GM18951 (cell line): ENCODE data around the gene SAP25.

Experiments
- POLR2A ChIP-seq: IDR thresholded peaks from 4 replicates; pipeline ENCODE4 v1.6.1; 2011; ENCODE audit warnings: mild to moderate bottlenecking; ENCODE audit not compliant: insufficient read length, insufficient read depth; ENCODE audit errors: extremely low read depth
- in situ Hi-C: fragments of 300-500 bp; cut with MboI; formaldehyde crosslinking; loops from one replicate; pipeline ENCODE4 v1.12.0; 2022; ENCODE audit warnings: low sequenced_read_pairs, mixed read lengths, inconsistent platforms; ENCODE audit not compliant: unreplicated experiment

The SAP25 gene

GRCh38 chr7:100575746-100576383 lies 2.2 kb upstream of the SAP25 start:
- no peak for TF ChIP-seq POLR2A
- in situ Hi-C loops = no loop called here

GRCh38 chr7:100575206-100575631 lies 1.5 kb upstream of the SAP25 start:
- in situ Hi-C loops = no loop called here
- no peak for TF ChIP-seq POLR2A

GRCh38 chr7:100574362-100575205 lies 884 bp upstream of the SAP25 start:
- TF ChIP-seq POLR2A = no peak

GRCh38 chr7:100572949-100573675 lies 588 bp downstream of the SAP25 start:
- TF ChIP-seq POLR2A = no peak
- in situ Hi-C loops = no loop called here

More at GRCh38 chr7:100574362-100575205, 884 bp upstream of the SAP25 start:
- in situ Hi-C loops = no loop called here

- TF ChIP-seq POLR2A = no peak
- in situ Hi-C loops = no loop called here
These were observed 1.3 kb downstream of the SAP25 start for GRCh38 chr7:100572281-100572948.

- TF ChIP-seq POLR2A = no peak
- in situ Hi-C loops = no loop called here
These were observed 1.9 kb downstream of the SAP25 start for GRCh38 chr7:100571829-100572116.

GRCh38 chr7:100570954-100571828 lies 2.5 kb downstream of the SAP25 start:
- in situ Hi-C loops = no loop called here
- no peak for TF ChIP-seq POLR2A

- no peak for TF ChIP-seq POLR2A
- in situ Hi-C loops = no loop called here
These were observed 4.5 kb downstream of the SAP25 start for GRCh38 chr7:100568896-100569844.

GRCh38 chr7:100568176-100568895 lies 5.4 kb downstream of the SAP25 start:
- peak; percentile 8 for TF ChIP-seq POLR2A
- in situ Hi-C loops = no loop called here

- peak; percentile 20 for TF ChIP-seq POLR2A
- in situ Hi-C loops = no loop called here
These were observed 5.9 kb downstream of the SAP25 start for GRCh38 chr7:100567751-100568175.
